ENCODE results near the gene TTBK1. TPM values are rescaled to one million over a fixed set of nuclear protein-coding genes. Genes with fewer than 3 reads are reported as not detected.

TTBK1 gene
- total and polyA plus RNA-seq, 4 donors: 0.05 to 0.31 (median 0.12) TPM

DNA sequence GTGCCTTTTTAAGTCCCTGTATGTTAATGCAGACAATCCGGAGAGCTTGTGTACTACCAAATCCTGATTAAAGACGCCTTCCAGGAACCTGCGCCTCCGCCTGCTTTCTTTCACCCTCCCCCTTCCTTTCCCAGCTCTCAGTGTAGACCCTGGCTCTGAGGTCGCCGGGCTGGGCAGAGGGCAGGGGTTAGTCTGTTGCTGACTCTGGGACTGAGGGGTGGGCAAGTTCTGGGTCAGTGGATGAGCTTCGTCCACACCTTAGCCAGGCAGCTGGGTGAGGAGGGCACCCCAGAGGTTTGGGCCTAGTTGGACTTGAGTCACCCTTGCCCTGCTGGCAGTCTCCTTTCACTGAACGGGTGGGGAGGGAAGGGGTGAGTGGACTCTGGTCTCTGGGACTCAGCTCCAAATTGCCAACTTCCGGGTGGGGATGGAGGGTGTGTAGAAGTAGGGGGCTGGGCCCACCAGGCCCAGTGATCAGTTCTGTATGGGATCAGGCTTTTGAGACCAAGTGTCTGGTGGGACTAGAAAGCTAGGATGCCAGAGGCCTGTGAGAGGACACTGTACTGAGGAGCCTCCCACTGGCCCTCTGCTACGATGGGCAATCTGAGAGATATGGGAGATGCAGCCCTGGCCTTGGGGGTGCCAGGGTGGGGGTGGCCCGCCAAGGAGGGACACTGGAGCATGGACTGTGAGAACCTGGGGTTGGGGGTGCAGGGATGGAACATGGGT is 33.5 kb downstream of the TTBK1 start:
- ATAC-seq (ENCODE audit: insufficient read depth, low FRiP score) (no peak), DNase-seq (no peak)
- Histone ChIP-seq H3K9me3 (ENCODE audit: control insufficient read depth in 4 of 4, insufficient read depth in 3 of 4, low read length in 3 of 4) (peaks cover 0 to 4% (median 0%) of the 10 kb centered on the region in 4 donors), H3K36me3 (ENCODE audit: control insufficient read depth in 4 of 4, insufficient read depth in 4 of 4, low read length in 4 of 4) (no peaks in the 10 kb centered on the region), H3K4me1 (ENCODE audit: control insufficient read depth in 5 of 5, insufficient read depth in 5 of 5, low read length in 5 of 5) (peaks cover 0 to 22% (median 4%) of the 10 kb centered on the region in 5 donors), H3K9ac (ENCODE audit: insufficient read depth in 1 of 2, low read length in 2 of 2) (no peak overlapping the region), H3K27me3 (ENCODE audit: control insufficient read depth in 3 of 3, insufficient read depth in 3 of 3, low read length in 2 of 3) (peaks cover 0 to 21% (median 11%) of the 10 kb centered on the region in 3 donors), H3K4me3 (no peak overlapping the region), H3K27ac (ENCODE audit: low read depth in 1 of 2, low read length in 1 of 2) (no peak overlapping the region)
- WGBS, 2 donors: 82 to 84% methylated on average over 11 of the region's 11 CpGs
- no peak for TF ChIP-seq CTCF (IDR thresholded peaks at IDR 0.05; ENCODE audit: control extremely low read depth, extremely low read depth)

DNA sequence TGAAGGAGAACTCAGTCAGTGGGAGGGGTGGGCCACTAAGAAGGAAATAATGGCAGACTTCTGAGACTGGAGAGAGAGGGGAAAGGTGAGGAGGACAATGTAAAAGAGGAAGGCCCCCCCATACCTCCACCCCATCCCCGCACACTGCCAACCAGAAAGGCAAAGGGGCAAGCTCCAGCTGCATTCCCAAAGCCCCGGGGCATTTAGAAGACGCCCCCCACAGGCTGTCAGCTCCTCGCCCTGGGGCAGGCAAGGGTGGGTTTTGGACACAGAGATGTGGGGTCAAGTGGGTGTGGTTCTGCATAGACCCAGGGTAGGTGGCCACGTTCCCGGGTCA is 34.0 kb downstream of the TTBK1 start:
- no peak overlapping the region for H3K9ac ChIP-seq (ENCODE audit: insufficient read depth in 1 of 2, low read length in 2 of 2)
- no peak for DNase-seq
- no peak for TF ChIP-seq CTCF (IDR thresholded peaks at IDR 0.05; ENCODE audit: control extremely low read depth, extremely low read depth)
- ATAC-seq (ENCODE audit: insufficient read depth, low FRiP score): no peak
- WGBS, 2 donors: 79 to 87% methylated on average over 6 of the region's 6 CpGs
- H3K4me3 ChIP-seq: no peak overlapping the region
- H3K27ac ChIP-seq (ENCODE audit: low read depth in 1 of 2, low read length in 1 of 2): no peak overlapping the region
- H3K4me1 ChIP-seq (ENCODE audit: control insufficient read depth in 5 of 5, insufficient read depth in 5 of 5, low read length in 5 of 5): peaks cover 0 to 22% (median 4%) of the 10 kb centered on the region in 5 donors
- H3K9me3 ChIP-seq (ENCODE audit: control insufficient read depth in 4 of 4, insufficient read depth in 3 of 4, low read length in 3 of 4): peaks cover 0 to 4% (median 0%) of the 10 kb centered on the region in 4 donors
- H3K27me3 ChIP-seq (ENCODE audit: control insufficient read depth in 3 of 3, insufficient read depth in 3 of 3, low read length in 2 of 3): peaks cover 0 to 21% (median 11%) of the 10 kb centered on the region in 3 donors
- no peaks in the 10 kb centered on the region for H3K36me3 ChIP-seq (ENCODE audit: control insufficient read depth in 4 of 4, insufficient read depth in 4 of 4, low read length in 4 of 4)

DNA sequence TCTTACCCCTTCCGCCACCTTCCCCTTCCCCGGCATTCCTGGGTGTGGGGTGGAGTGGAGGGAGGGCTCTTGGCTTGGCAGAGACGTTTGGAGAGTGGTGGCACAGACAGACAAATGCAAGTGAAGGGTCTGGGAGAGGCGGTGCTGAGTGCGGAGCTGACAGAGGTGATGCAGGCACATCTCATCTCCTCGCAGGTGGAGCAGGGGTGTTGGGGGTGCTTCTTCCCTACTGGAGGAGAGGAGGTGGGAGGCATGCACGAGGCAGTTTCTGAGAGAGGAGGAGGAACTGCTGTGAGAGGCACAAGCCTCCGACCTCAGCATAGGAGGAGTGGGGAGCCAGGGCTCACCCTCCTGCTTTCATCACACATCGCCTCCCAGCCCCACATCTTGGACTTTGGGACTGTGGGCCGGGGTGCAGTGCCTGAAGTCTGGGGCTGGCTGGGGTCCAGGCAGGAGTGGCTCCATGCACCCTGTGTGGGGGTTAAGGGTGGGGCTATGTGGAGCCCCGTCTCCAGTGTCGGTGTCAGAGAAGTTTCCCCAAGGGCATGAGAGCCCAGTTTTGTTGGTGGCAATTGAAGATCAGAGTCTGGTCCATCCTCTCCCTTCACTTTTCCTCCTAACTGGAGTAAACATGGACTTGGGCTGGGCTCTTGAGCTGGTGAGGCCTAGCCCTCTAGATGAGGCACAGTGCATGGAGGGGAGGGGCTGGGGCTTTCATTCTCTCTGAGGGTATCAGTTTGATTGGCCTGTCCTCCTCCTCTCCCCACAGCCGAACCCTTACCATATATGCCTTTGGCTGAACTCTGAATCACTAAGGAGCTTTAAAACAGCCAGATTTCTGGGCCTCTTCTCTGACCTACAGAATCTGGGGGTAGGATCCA is 34.6 kb downstream of the TTBK1 start:
- no peak for ATAC-seq (ENCODE audit: insufficient read depth, low FRiP score)
- no peak for DNase-seq
- Histone ChIP-seq H3K27me3 (ENCODE audit: control insufficient read depth in 3 of 3, insufficient read depth in 3 of 3, low read length in 2 of 3) (peaks cover 0 to 21% (median 8%) of the 10 kb centered on the region in 3 donors), H3K27ac (ENCODE audit: low read depth in 1 of 2, low read length in 1 of 2) (no peak overlapping the region), H3K4me3 (no peak overlapping the region), H3K4me1 (ENCODE audit: control insufficient read depth in 5 of 5, insufficient read depth in 5 of 5, low read length in 5 of 5) (peaks cover 0 to 22% (median 4%) of the 10 kb centered on the region in 5 donors), H3K9me3 (ENCODE audit: control insufficient read depth in 4 of 4, insufficient read depth in 3 of 4, low read length in 3 of 4) (peaks cover 0 to 4% (median 0%) of the 10 kb centered on the region in 4 donors), H3K36me3 (ENCODE audit: control insufficient read depth in 4 of 4, insufficient read depth in 4 of 4, low read length in 4 of 4) (no peaks in the 10 kb centered on the region), H3K9ac (ENCODE audit: insufficient read depth in 1 of 2, low read length in 2 of 2) (no peak overlapping the region)
- 73 to 82% methylated on average over 13 of the region's 13 CpGs for WGBS, 2 donors
- no peak for TF ChIP-seq CTCF (IDR thresholded peaks at IDR 0.05; ENCODE audit: control extremely low read depth, extremely low read depth)

Data from lung (tissue), 12 donors.